GM18858 (cell line): ENCODE data around the gene PLD4.

Experiments used
- ATAC-seq: cut with Tn5 transposase; IDR thresholded peaks from one replicate; pipeline ENCODE4 v1.9.1; 2021; ENCODE audit not compliant: unreplicated experiment

PLD4 gene

DNA sequence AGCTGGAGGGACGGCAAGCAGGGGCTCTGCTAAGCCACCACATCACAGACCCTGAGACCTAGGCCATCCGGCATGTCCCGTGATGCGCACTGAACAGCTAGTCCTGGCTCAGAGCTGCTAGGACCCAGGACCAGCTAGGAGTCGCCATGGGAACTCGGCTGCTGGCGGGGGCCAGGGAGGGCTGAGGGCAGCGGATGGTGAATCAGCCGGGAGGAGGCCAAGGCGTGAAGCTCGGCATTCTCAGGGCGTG, 48.4 kb downstream of the PLD4 start:
- no peak for ATAC-seq

DNA sequence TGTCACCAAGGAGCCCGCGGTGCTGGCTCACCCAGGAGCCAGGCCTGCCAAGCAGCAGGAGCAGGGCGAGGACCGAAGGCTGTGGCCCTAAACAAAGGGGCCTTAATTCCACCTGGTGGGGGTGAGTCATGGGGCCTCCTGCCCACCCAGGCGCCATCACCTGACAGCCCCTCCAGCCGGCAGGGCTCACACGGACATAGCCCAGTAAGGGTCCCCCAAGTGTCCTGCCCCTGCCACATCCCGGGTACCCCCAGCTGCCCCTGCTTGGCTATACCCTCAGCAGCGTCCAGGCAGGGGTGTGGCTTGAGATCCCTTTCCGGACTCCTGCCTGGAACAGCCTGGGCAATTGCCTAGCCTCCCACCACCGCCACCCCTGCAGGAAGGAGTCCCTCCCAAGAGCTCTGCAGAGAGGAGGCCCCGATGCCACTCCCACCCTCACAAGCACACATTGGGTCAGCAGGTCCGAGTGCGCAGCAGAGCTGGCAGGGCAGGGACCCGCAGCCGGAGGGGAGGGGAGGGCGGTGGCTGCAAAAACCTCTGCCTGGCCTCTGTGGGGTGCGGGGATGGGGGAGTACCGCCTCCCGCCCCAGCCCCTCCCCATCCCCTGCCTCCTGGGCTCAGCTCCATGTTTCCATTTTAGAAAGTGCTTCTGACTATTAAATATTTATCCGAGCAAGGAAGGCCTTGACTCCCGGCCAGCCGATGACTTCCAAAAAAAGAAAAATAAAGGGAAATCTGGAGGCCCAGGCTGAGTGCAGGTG, 48.9 kb downstream of the PLD4 start:
- no peak for ATAC-seq

DNA sequence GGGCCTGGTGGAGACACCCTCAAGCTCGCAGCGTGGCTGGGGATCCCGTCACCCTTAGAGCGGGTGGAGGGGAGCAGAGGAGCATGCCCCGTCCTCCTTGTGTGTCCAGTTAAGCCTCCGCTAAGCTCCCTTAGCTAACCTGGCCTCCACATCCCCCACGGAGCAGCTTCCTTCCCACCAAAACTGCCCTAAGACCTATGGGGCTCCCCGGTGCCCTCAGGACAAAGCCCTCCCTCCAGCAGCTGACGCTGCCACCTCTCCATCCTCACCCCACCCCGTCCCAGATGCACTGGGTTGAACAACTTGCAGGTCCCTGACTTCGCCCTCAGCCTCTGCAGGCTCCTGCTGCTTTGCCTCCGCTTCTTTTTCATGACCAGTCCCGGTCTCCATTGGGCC, 49.5 kb downstream of the PLD4 start:
- no peak for ATAC-seq

DNA sequence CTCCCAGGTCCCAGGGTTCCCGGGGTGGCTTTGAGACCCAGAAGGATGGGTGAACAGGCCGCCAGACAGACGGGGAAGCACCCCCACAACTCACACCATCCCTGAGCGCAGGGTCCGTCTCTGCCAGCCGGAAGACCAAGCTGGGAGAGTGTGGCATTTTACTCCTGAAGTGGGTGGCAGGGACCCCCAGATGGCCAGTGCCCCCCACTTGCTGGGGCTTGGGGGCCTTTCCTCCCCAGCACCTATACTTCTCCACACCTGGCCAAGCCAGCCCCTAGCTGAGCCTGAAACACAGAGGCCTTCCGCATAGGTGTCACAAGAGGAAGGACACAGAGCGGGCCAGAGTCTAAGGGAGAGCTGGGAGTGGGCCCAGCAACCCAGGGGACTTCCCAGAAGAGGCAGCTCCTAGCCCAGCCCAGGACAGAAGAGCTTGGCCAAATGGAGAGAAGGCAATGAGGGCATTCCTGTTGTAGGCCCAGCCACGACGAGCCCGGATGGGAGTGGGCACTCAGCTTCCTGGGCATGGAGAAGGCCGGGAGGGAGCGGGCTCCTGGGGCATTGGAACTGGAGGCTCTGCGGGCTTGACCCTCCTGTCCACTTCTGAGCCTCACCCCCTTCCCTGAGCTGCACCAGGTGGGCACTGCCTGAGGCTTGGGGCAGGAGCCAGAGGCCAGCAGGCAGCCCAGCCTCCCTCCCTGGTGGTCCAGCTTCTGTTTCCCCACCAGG, 50.1 kb downstream of the PLD4 start:
- no peak for ATAC-seq

DNA sequence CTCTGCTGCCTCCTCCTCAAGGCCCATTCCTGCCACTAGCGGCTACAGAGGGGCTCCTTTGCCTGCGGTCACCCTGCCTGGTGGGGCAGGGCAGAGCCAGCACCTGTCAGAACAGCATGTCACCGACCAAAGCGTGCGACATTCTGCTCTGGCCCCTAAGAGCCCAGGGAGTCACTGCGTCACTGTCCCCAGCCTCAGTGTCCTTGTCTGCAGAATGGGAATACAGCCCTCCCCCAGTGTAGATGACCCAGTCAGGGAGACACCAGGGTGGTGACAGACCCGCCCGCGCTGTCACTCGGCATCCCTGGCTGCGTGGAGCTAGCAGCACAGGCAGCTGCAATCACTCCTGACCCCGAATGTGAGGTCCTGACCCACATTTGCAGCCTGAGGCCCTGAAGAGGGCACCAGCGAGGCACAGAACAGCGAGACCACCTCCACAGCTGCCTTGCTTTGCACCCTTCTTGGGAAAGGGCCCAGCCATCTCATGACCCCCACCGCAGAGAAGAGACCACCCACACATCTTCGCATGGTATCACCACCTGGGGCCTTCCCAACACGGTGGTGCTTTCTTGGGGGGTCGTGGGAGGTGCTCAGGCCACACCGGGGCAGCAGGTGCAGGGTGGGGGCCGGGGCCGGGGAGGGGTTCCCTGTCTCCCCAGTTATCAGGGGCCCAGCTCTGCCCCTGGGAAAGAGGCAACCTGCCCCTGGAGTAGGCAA, 51.0 kb downstream of the PLD4 start:
- no peak for ATAC-seq

DNA sequence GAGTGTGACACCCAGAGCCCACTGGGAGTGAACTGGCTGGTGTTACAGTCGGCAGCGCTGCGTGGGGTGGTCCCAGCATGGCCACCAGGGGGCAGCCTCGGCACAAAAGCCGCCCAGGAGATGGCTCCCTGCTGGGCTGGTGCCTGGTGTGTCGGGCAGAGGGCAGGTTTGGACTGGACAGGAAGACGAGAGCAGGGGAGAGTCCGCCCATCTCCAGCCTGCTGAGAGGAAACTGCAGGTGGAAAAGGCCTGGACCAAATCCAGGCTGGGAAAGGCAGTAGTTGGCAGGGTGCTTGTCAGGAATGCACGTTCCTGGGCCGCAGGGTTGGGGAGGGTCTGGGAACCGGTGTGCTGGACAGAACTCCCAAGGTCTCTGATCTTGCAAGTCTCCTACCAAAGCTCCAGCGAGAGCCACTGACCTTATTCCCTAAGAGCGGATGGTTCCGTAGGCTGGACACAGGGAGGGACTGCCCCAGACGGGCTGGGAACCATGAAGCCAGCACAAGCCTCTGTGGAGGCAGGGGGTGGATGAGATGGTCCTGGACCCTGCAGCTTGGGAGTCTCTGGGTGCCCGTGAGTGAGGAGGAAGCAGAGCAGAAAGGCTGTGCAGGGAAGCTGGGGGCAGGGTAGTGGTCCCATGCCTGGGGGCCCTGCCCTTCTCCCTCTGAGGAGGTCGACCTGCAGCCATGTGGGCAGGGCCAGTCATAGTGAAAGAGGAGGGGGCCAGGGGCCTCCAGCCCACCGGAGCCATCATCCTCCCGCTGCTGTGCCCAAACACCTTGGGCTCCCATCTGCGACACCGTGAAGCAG, 51.7 kb downstream of the PLD4 start:
- ATAC-seq: no peak

DNA sequence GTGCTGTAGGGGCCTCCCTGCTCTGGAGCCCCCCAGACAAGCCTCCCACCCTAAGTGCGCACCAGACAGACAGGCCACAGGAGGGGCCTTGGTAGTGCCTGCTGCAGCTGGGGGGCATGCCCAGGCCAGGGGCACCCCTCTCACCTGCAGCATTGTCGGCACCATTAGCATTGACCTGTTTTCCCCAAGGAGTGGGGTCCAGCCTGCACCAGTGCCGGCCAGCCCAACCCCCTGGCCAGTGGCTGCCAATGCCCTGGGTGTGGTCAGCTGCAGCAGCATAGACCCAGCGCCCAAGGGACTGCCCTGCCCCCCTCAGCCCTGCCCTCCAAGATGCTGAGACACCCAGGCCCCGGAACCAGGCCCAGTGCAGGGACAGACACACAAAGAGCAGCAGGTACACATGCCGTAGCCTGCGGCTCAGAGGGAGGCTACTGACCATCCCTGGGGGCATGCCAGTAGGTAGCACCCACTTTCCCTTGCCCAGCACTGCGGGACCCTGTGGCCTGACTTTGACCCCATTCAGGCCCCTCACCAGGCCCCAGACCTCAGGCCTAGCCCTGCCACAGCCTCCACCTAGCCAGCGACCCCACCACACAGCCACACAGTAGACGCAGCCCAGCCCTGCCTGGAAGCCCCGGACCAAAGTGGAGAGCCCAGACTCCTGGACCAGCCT, 52.5 kb downstream of the PLD4 start:
- ATAC-seq: no peak

DNA sequence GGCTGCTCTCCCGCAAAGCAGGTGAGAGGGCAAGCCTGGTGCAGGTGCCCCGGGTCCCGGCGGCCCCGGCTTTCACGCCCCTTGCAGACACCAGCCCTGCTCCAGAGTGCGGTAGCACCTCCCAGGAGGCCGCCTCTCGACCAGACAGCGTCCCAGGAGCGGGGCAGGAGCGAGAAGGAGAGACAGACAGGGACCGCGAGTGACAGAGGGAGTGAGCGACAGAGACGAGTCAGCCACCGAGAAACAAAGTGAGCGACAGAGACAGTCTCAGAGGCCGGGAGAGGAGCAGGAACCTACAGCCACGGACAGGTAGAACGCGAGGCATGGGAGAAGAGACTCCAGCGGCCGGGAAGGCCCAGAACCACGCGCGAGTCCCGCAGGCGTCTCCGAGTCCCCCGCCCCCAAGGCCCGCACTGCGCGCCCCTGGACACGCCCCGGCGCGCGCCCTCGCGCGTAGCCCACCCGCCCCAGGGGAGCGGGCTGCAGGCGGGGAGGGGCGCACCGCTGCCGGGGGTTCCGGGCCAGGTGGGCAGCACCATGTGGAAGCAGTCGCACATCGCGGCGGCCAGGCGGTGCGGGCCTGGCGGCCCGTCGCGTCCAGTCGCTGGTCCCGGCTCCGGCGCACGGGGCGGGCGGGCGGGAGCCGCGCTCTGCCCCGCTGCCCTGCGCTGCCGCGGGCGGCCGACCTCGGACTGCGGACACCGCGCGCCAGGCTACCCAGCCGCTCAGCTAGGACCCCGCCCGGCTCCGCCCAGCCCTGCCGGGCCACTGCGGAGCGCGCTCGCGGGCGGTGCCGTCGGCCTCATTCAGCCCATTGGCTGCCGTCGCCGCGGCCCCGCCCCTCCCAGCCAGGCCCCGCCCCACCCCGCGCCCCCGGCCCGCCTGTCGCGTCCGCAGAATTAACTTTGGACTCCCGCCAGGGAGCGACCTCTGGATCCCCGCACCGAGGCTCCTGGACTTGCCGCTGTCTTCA, 53.3 kb downstream of the PLD4 start, which contains the start of gene AHNAK2:
AHNAK2 (minus strand) TSS at position 694 of the 973 bp plus-strand sequence; CDS start at position 557, 137 bp downstream.
- no peak for ATAC-seq

DNA sequence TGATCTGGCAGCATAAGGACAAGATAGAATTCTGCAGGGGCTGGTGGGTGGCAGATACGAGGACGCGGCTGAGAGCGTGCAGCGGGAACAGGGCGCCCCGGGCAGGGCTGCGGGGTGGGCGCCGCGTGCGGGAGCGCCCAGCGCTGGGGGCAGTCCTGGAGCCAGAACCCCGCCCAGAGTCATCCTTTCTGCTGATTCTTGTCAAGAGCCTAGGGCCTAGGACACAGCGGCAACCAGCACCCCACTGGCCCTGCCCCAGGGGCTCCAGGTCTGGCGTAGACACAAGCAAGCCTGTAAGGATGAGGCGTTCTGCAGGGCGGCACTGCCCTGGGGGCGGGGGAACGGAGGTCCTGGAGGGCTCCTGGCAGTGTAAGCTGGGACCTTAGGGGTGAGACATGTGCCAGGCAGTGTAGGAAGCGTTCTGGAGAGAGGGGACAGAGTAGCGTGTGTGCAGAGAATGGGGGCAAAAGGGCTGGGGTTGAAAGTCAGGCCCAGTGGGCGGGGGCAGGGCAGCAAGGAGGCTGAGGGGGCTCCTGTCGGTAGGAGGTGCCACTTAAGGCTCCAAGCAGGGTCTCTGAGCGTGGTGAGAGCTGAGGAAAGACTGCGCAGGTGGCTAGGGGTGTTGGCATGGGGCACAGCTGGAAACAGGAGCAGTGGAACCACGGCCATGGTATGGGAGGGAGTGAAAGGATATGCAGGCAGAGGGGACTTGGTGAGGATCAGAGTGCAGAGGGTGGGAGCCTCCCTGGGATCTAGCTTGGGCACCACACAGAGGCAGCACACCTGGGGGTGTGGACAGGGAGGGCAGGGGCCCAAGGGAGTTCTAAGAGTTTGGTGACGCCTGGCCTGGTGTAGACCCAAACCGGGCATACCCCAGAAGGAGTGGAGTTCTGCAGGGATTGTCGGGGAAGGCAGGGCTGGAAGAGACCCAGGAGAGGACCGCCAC, 54.3 kb downstream of the PLD4 start:
- ATAC-seq: no peak

DNA sequence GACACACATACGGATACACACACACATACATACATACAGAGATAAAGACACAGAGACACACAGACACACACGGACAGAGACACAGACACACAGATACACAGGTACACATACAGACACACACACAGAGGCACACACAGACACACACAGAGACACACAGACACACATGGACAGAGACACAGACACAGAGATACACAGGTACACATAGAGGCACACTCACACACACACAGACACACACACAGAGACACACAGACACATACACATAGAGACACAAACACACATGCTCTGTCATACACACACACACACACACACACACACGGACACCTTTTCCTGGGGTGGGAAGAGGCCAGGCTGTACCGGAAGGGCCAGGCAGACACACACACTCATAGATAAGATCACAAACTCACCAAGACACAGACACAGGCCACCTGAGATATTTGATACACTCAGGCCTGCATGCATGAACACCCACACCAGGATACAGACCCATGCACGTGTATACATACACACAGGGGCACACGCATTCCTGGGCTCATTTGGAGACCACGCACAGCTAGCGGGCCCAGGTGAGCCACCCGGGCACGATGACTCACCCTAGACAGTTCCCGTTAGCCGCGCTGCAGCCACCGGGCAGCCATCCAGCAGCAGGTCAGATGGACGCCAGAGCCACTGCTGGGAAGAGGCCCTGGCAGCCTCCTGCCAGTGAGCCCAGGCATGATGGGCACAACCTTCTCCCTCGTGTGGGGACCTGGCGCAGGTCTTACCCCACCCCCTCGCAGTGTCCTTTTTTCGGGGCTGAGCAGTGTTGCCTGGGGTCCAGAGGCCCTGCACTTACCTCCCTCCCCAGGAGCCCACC, 55.3 kb downstream of the PLD4 start:
- no peak for ATAC-seq

DNA sequence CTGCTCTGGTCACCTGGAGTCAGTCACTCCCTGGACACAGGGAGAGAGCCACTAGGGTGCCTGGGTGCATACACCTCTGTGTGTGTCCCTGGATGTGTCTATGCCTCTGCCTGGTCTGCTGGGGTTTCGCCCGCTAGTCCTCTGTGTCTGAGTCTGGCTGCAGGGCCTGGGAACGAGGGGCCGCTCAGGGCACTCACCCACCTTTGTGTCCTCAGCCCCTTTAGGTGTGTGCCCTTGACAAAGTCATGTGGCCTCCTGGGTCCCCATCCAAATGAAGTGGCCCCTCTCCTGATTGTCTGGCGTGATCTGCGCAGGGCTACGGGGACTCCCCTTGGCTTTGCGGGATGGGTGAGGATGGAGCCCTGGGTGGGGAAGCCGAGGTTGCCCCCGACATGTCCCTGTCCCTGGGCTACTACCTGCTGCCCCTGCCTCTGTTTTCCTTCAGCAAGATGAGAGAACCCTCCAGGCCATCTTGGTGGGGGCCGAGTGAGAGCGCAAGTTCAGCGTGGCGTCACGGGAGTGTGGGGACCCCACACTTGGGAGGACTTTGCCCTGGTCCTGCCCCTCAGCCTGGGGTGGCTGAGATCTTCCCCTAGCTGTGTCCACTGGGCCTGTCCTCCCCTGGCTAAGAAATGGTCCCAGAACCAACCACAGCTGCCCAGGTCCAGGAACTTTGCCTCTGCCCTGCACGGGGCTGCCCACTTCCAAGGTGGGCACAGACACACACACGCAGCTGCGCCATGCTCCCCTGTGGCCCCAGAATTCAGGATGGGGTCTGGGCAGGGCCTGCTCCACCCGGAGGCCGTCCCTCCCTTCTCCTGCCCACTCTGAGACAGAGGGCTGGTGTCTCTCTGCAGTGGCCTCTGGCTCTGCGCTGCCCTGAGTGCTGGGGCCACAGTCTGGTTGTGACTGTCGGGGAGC, 56.2 kb downstream of the PLD4 start:
- ATAC-seq: no peak

DNA sequence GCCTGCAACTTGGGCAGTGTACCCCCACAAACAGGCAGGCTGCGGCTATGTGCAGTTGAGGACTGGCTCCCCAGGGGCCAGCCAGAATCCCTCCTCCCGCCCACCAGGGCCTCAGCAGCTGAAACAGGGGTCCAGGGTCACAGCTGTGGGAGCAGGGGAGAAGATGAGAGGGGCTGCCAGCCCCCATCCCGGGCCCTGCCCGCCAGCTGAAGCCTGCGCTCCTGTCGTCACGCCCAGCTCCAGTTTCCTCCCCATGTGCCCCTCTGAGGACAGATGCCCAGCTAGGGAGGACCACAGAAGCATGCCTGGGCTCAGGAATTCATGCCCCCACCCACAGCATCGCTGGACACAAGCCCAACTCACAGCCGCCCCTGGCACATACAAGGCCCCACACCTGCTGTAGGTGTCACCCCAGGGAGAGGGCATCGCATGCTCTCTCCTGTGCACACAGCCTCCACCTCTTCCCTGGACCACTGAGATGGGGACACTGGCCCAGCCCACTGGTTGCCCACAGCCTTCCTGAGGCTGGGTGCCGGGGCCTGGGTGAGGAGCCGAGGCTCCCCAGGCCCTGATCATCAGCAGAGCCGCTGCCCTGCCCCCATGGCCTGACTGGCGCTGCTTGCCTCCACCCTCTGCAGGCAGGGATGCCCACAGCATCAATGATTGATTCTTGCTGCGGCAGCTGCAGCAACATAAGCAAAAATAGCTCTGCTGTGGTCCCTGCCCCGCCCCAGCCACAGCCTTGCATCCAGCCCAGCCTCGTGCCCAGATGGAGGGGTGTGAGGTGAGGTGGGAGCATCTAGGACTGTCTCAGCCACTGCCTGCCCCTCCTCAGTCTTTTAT, 57.2 kb downstream of the PLD4 start:
- no peak for ATAC-seq

DNA sequence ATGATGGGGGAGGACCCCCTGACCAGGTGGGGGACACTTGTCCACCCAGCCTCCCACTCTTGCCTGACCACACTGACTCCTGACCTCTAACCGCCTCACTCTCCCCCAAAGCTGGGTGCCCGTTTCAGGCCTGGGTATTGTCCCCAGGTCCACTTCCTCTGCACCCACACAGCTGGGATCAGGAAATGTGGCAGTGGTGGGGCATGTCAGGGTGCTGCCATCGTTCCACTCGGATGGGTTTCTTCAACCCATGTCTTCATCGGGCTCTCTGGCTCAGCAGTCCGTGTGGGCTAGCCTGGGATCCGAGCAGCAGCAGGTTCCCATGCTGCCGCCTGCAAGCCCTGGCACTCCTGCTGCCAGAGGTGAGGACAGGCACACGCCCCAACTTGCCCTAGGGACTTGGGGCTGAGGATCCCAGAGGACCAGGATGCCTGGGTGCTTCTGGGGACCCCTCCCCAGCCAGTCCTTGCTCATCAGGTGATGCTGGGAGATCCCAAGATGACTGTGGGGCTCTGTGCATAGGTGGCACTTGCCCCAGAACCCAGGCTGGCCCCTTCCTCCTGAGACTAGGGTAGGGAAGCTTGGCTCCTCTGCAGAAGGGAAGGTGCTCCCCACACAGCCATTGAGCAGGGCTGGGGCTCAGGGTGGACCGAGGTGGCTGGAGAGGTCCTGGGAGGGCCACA, 58.0 kb downstream of the PLD4 start:
- no peak for ATAC-seq
